ENCODE measurements around the gene RRP15.
"Not testable (repeated sequence)": the region's sequence is repeated elsewhere in the genome, so short reads cannot be mapped to it uniquely, and the experiment has no call there.

The RRP15 gene

GRCh38 chr1:218317061-218317460, 32.0 kb downstream of the RRP15 start:
- Histone ChIP-seq H3K27me3 (ENCODE audit: control insufficient read depth, insufficient read depth, low read length) (no peaks in the 10 kb centered on the region), H3K9me3 (replicated peaks; ENCODE audit: low read length) (no peaks in the 10 kb centered on the region), H3K4me2 (ENCODE audit: low read length) (no peak overlapping the region), H3K36me3 (ENCODE audit: insufficient read depth, low read length) (no peaks in the 10 kb centered on the region), H3K9ac (ENCODE audit: low read depth, low read length) (no peak overlapping the region), H3K4me3 (ENCODE audit: low read length) (no peak overlapping the region), H3K4me1 (ENCODE audit: control insufficient read depth, insufficient read depth, low read length) (peaks cover 15% of the 10 kb centered on the region)

- not testable (repeated sequence) for H3K27me3 ChIP-seq (ENCODE audit: control insufficient read depth, insufficient read depth, low read length); H3K9ac ChIP-seq (ENCODE audit: low read depth, low read length); H3K4me1 ChIP-seq (ENCODE audit: control insufficient read depth, insufficient read depth, low read length); H3K9me3 ChIP-seq (replicated peaks; ENCODE audit: low read length); H3K4me3 ChIP-seq (ENCODE audit: low read length); H3K4me2 ChIP-seq (ENCODE audit: low read length)
- peaks cover 22% of the 10 kb centered on the region for H3K36me3 ChIP-seq (ENCODE audit: insufficient read depth, low read length)
These were observed 35.1 kb downstream of the RRP15 start for GRCh38 chr1:218320182-218320581.

GRCh38 chr1:218322762-218323161, 37.7 kb downstream of the RRP15 start:
- Histone ChIP-seq H3K4me2 (ENCODE audit: low read length) (no peak overlapping the region), H3K27me3 (ENCODE audit: control insufficient read depth, insufficient read depth, low read length) (no peaks in the 10 kb centered on the region), H3K9ac (ENCODE audit: low read depth, low read length) (no peak overlapping the region), H3K36me3 (ENCODE audit: insufficient read depth, low read length) (peaks cover 26% of the 10 kb centered on the region), H3K9me3 (replicated peaks; ENCODE audit: low read length) (no peaks in the 10 kb centered on the region), H3K4me3 (ENCODE audit: low read length) (no peak overlapping the region), H3K4me1 (ENCODE audit: control insufficient read depth, insufficient read depth, low read length) (no peaks in the 10 kb centered on the region)

GRCh38 chr1:218323568-218324225, 38.6 kb downstream of the RRP15 start:
- no peak overlapping the region for H3K9ac ChIP-seq (ENCODE audit: low read depth, low read length)
- H3K27me3 ChIP-seq (ENCODE audit: control insufficient read depth, insufficient read depth, low read length), result no peaks in the 10 kb centered on the region
- no peak overlapping the region for H3K4me3 ChIP-seq (ENCODE audit: low read length)
- no peaks in the 10 kb centered on the region for H3K9me3 ChIP-seq (replicated peaks; ENCODE audit: low read length)
- H3K4me1 ChIP-seq (ENCODE audit: control insufficient read depth, insufficient read depth, low read length), result no peaks in the 10 kb centered on the region
- no peak overlapping the region for H3K4me2 ChIP-seq (ENCODE audit: low read length)
- H3K36me3 ChIP-seq (ENCODE audit: insufficient read depth, low read length), result peaks cover 26% of the 10 kb centered on the region

GRCh38 chr1:218324226-218324580, 39.1 kb downstream of the RRP15 start:
- Histone ChIP-seq H3K27me3 (ENCODE audit: control insufficient read depth, insufficient read depth, low read length) (no peaks in the 10 kb centered on the region), H3K9ac (ENCODE audit: low read depth, low read length) (no peak overlapping the region), H3K4me2 (ENCODE audit: low read length) (no peak overlapping the region), H3K4me1 (ENCODE audit: control insufficient read depth, insufficient read depth, low read length) (no peaks in the 10 kb centered on the region), H3K4me3 (ENCODE audit: low read length) (no peak overlapping the region), H3K36me3 (ENCODE audit: insufficient read depth, low read length) (peaks cover 26% of the 10 kb centered on the region), H3K9me3 (replicated peaks; ENCODE audit: low read length) (no peaks in the 10 kb centered on the region)

GRCh38 chr1:218328769-218329168, 43.7 kb downstream of the RRP15 start:
- peaks cover 8% of the 10 kb centered on the region for H3K4me1 ChIP-seq (ENCODE audit: control insufficient read depth, insufficient read depth, low read length)
- no peaks in the 10 kb centered on the region for H3K27me3 ChIP-seq (ENCODE audit: control insufficient read depth, insufficient read depth, low read length)
- no peaks in the 10 kb centered on the region for H3K9me3 ChIP-seq (replicated peaks; ENCODE audit: low read length)
- no peak overlapping the region for H3K4me3 ChIP-seq (ENCODE audit: low read length)
- no peak overlapping the region for H3K9ac ChIP-seq (ENCODE audit: low read depth, low read length)
- H3K4me2 ChIP-seq (ENCODE audit: low read length), result no peak overlapping the region
- peaks cover 14% of the 10 kb centered on the region for H3K36me3 ChIP-seq (ENCODE audit: insufficient read depth, low read length)

- no peaks in the 10 kb centered on the region for H3K9me3 ChIP-seq (replicated peaks; ENCODE audit: low read length)
- peak overlapping the region; percentile 7 for H3K9ac ChIP-seq (ENCODE audit: low read depth, low read length)
These were observed 45.0 kb downstream of the RRP15 start for GRCh38 chr1:218330043-218330623.

GRCh38 chr1:218332416-218332815, 47.3 kb downstream of the RRP15 start:
- Histone ChIP-seq H3K36me3 (ENCODE audit: insufficient read depth, low read length) (no peaks in the 10 kb centered on the region), H3K9ac (ENCODE audit: low read depth, low read length) (no peak overlapping the region), H3K4me2 (ENCODE audit: low read length) (no peak overlapping the region), H3K27me3 (ENCODE audit: control insufficient read depth, insufficient read depth, low read length) (no peaks in the 10 kb centered on the region), H3K9me3 (replicated peaks; ENCODE audit: low read length) (no peaks in the 10 kb centered on the region), H3K4me1 (ENCODE audit: control insufficient read depth, insufficient read depth, low read length) (peaks cover 21% of the 10 kb centered on the region), H3K4me3 (ENCODE audit: low read length) (no peak overlapping the region)

More at GRCh38 chr1:218330043-218330623, 45.0 kb downstream of the RRP15 start:
- Histone ChIP-seq H3K4me2 (ENCODE audit: low read length) (peak overlapping the region; percentile 5), H3K4me3 (ENCODE audit: low read length) (no peak overlapping the region), H3K36me3 (ENCODE audit: insufficient read depth, low read length) (peaks cover 4% of the 10 kb centered on the region), H3K4me1 (ENCODE audit: control insufficient read depth, insufficient read depth, low read length) (peaks cover 8% of the 10 kb centered on the region), H3K27me3 (ENCODE audit: control insufficient read depth, insufficient read depth, low read length) (no peaks in the 10 kb centered on the region)

GRCh38 chr1:218336328-218336727, 51.2 kb downstream of the RRP15 start:
- H3K4me1 ChIP-seq (ENCODE audit: control insufficient read depth, insufficient read depth, low read length), result peaks cover 21% of the 10 kb centered on the region
- H3K36me3 ChIP-seq (ENCODE audit: insufficient read depth, low read length), result no peaks in the 10 kb centered on the region
- H3K9me3 ChIP-seq (replicated peaks; ENCODE audit: low read length), result no peaks in the 10 kb centered on the region
- H3K4me2 ChIP-seq (ENCODE audit: low read length), result peak overlapping the region; percentile 46
- no peak overlapping the region for H3K9ac ChIP-seq (ENCODE audit: low read depth, low read length)
- H3K27me3 ChIP-seq (ENCODE audit: control insufficient read depth, insufficient read depth, low read length), result no peaks in the 10 kb centered on the region
- H3K4me3 ChIP-seq (ENCODE audit: low read length), result no peak overlapping the region

- Histone ChIP-seq H3K4me3 (ENCODE audit: low read length) (no peak overlapping the region), H3K27me3 (ENCODE audit: control insufficient read depth, insufficient read depth, low read length) (no peaks in the 10 kb centered on the region), H3K4me1 (ENCODE audit: control insufficient read depth, insufficient read depth, low read length) (peaks cover 13% of the 10 kb centered on the region), H3K4me2 (ENCODE audit: low read length) (no peak overlapping the region), H3K9me3 (replicated peaks; ENCODE audit: low read length) (no peaks in the 10 kb centered on the region), H3K9ac (ENCODE audit: low read depth, low read length) (no peak overlapping the region), H3K36me3 (ENCODE audit: insufficient read depth, low read length) (no peaks in the 10 kb centered on the region)
These were observed 54.3 kb downstream of the RRP15 start for GRCh38 chr1:218339267-218339831.

- H3K4me1 ChIP-seq (ENCODE audit: control insufficient read depth, insufficient read depth, low read length), result peaks cover 11% of the 10 kb centered on the region
- no peak overlapping the region for H3K4me3 ChIP-seq (ENCODE audit: low read length)
- H3K4me2 ChIP-seq (ENCODE audit: low read length), result no peak overlapping the region
- H3K36me3 ChIP-seq (ENCODE audit: insufficient read depth, low read length), result no peaks in the 10 kb centered on the region
- H3K9ac ChIP-seq (ENCODE audit: low read depth, low read length), result no peak overlapping the region
- no peaks in the 10 kb centered on the region for H3K27me3 ChIP-seq (ENCODE audit: control insufficient read depth, insufficient read depth, low read length)
- H3K9me3 ChIP-seq (replicated peaks; ENCODE audit: low read length), result no peaks in the 10 kb centered on the region
These were observed 56.2 kb downstream of the RRP15 start for GRCh38 chr1:218341325-218341724.

- H3K4me3 ChIP-seq (ENCODE audit: low read length), result no peak overlapping the region
- H3K4me2 ChIP-seq (ENCODE audit: low read length), result no peak overlapping the region
- no peaks in the 10 kb centered on the region for H3K27me3 ChIP-seq (ENCODE audit: control insufficient read depth, insufficient read depth, low read length)
- H3K9ac ChIP-seq (ENCODE audit: low read depth, low read length), result no peak overlapping the region
- no peaks in the 10 kb centered on the region for H3K9me3 ChIP-seq (replicated peaks; ENCODE audit: low read length)
- peaks cover 4% of the 10 kb centered on the region for H3K4me1 ChIP-seq (ENCODE audit: control insufficient read depth, insufficient read depth, low read length)
- H3K36me3 ChIP-seq (ENCODE audit: insufficient read depth, low read length), result no peaks in the 10 kb centered on the region
These were observed 57.0 kb downstream of the RRP15 start for GRCh38 chr1:218342091-218342490.

All from skeletal muscle satellite cell (primary cell).